Smooth muscle cell (in vitro differentiated cells): ENCODE data around the gene RFT1. TPM values are rescaled to one million over a fixed set of nuclear protein-coding genes. Genes with fewer than 3 reads are reported as not detected.
A peak's percentile ranks its signal among the peaks of the same experiment; 100 is the strongest.

ENCODE experiments used
- DNase-seq: peaks from one replicate; lab custom pipeline; 2025; ENCODE audit not compliant: unreplicated experiment; lab: John Stamatoyannopoulos, UW
- H2AFZ ChIP-seq: fragments of 200-600 bp; sonication (generic); 2 replicates; pipeline ENCODE4 v1.6.0; 2016; ENCODE audit warnings: antibody characterized with exemption, low read depth, mild to moderate bottlenecking
- H3F3A ChIP-seq: fragments of 200-600 bp; sonication (generic); 2 replicates; pipeline ENCODE4 v1.6.0; 2017; ENCODE audit warnings: antibody characterized with exemption, low read depth
- H3K27ac ChIP-seq: fragments of 200-600 bp; sonication (generic); 2 replicates; pipeline ENCODE4 v1.5.1; 2016; ENCODE audit warnings: low read depth, mild to moderate bottlenecking
- H3K27me3 ChIP-seq: fragments of 200-600 bp; sonication (generic); 2 replicates; pipeline ENCODE4 v1.6.1; 2016; ENCODE audit warnings: low read depth, mild to moderate bottlenecking
- H3K36me3 ChIP-seq: fragments of 200-600 bp; sonication (generic); 2 replicates; pipeline ENCODE4 v1.5.1; 2016; ENCODE audit warnings: low read depth
- H3K4me1 ChIP-seq: fragments of 200-600 bp; sonication (generic); 2 replicates; pipeline ENCODE4 v1.5.1; 2016; ENCODE audit warnings: low read depth
- H3K4me2 ChIP-seq: fragments of 200-600 bp; sonication (generic); 2 replicates; pipeline ENCODE4 v1.6.0; 2016; ENCODE audit warnings: mild to moderate bottlenecking
- H3K4me3 ChIP-seq: fragments of 200-600 bp; sonication (generic); 2 replicates; pipeline ENCODE4 v1.5.1; 2016; ENCODE audit warnings: mild to moderate bottlenecking
- H3K79me2 ChIP-seq: fragments of 200-600 bp; sonication (generic); 2 replicates; pipeline ENCODE4 v1.6.0; 2016; ENCODE audit warnings: low read depth, mild to moderate bottlenecking
- H3K9ac ChIP-seq: fragments of 200-600 bp; sonication (generic); 2 replicates; pipeline ENCODE4 v1.6.0; 2016; ENCODE audit warnings: low read depth
- H3K9me3 ChIP-seq: fragments of 200-600 bp; sonication (generic); replicated peaks from 2 replicates; pipeline ENCODE4 v1.5.1; 2016; ENCODE audit warnings: low read depth
- H4K20me1 ChIP-seq: fragments of 200-600 bp; sonication (generic); 2 replicates; pipeline ENCODE4 v1.6.0; 2016; ENCODE audit warnings: low read depth
- CTCF ChIP-seq: fragments of 200-600 bp; sonication (generic); IDR thresholded peaks from 2 replicates; pipeline ENCODE4 v1.5.1; 2017; ENCODE audit warnings: borderline replicate concordance, mild to moderate bottlenecking, antibody characterized with exemption; ENCODE audit not compliant: insufficient read depth, poor library complexity, severe bottlenecking
- WGBS: methylation state at CpG from one replicate; pipeline ENCODE4 v1.1.7; 2016; ENCODE audit warnings: low lambda C conversion rate; 5-methylcytosine and 5-hydroxymethylcytosine counted together
- polyA plus RNA-seq: library from polyadenylated mRNA; unstranded; fragments of >200 nt; fragmentation: Nextera tagmentation; extraction: Ambion mirVana; gene quantifications from 2 replicates; pipeline ENCODE4 v1.2.1, GENCODE V29; 2016
- total RNA-seq: library from RNA; depleted of rRNA; stranded (reverse); fragments of >200 nt; gene quantifications from 2 replicates; pipeline ENCODE4 v1.2.3, GENCODE V29; 2014

The RFT1 gene
- total and polyA plus RNA-seq, 2 experiments from 2014 or later: 13.3 to 25.7 TPM

DNA sequence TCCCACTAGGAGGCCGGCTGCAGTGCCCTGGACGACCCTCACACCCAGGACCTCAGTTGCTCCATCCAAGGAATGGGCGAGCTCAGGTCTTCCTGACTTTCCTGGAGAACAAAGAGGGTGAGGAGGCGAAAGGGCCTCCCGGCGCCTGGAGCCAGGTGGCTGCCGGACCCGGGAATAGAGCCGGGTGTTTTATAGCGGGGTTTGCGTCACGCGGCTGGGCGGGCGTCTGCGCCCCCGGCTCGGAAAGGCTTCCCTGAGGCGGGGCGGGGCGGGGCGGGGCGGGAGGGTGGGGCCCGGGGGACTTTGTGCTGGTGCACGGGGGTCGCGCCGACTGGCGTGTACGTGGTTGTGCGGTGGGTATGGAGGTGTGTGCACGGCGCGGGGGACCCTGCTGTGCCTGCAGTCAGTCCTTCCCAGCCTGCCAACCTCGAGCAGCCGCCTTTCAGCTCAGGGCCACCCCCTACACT is 26.2 kb upstream of the RFT1 start:
- H3F3A ChIP-seq: no peaks in the 10 kb centered on the region
- WGBS: 38% methylated on average over 19 of the region's 36 CpGs
- no peak for DNase-seq
- no peaks in the 10 kb centered on the region for H3K79me2 ChIP-seq
- peaks cover 8% of the 10 kb centered on the region for H3K27me3 ChIP-seq
- H2AFZ ChIP-seq: no peak overlapping the region
- TF ChIP-seq CTCF: no peak
- no peaks in the 10 kb centered on the region for H3K4me1 ChIP-seq
- H3K9me3 ChIP-seq: no peaks in the 10 kb centered on the region
- no peak overlapping the region for H3K9ac ChIP-seq
- no peak overlapping the region for H3K4me3 ChIP-seq
- no peaks in the 10 kb centered on the region for H3K36me3 ChIP-seq
- H4K20me1 ChIP-seq: no peaks in the 10 kb centered on the region
- H3K27ac ChIP-seq: no peak overlapping the region
- H3K4me2 ChIP-seq: no peak overlapping the region

GRCh38 chr3:53155760-53156159 is 25.5 kb upstream of the RFT1 start:
- no peak overlapping the region for H3K4me3 ChIP-seq
- WGBS: 87% methylated on average over 4 of the region's 6 CpGs
- H3K4me2 ChIP-seq: no peak overlapping the region
- H4K20me1 ChIP-seq: no peaks in the 10 kb centered on the region
- H3F3A ChIP-seq: no peaks in the 10 kb centered on the region
- H3K9me3 ChIP-seq: no peaks in the 10 kb centered on the region
- peaks cover 8% of the 10 kb centered on the region for H3K27me3 ChIP-seq
- no peak overlapping the region for H3K9ac ChIP-seq
- no peak overlapping the region for H3K27ac ChIP-seq
- DNase-seq: no peak
- H2AFZ ChIP-seq: no peak overlapping the region
- no peak for TF ChIP-seq CTCF
- no peaks in the 10 kb centered on the region for H3K36me3 ChIP-seq
- no peaks in the 10 kb centered on the region for H3K79me2 ChIP-seq
- no peaks in the 10 kb centered on the region for H3K4me1 ChIP-seq

- no peak for DNase-seq
- H3K4me2 ChIP-seq: no peak overlapping the region
- TF ChIP-seq CTCF: no peak
- no peaks in the 10 kb centered on the region for H3K36me3 ChIP-seq
- no peak overlapping the region for H3K4me3 ChIP-seq
- H3K27me3 ChIP-seq: peaks cover 8% of the 10 kb centered on the region
- WGBS: 90% methylated on average over 4 of the region's 4 CpGs
- H3K4me1 ChIP-seq: no peaks in the 10 kb centered on the region
- H3F3A ChIP-seq: no peaks in the 10 kb centered on the region
- H4K20me1 ChIP-seq: no peaks in the 10 kb centered on the region
- H2AFZ ChIP-seq: no peak overlapping the region
- H3K79me2 ChIP-seq: no peaks in the 10 kb centered on the region
- no peaks in the 10 kb centered on the region for H3K9me3 ChIP-seq
- H3K9ac ChIP-seq: no peak overlapping the region
- H3K27ac ChIP-seq: no peak overlapping the region
Measured at GRCh38 chr3:53154881-53155285, 24.6 kb upstream of the RFT1 start.

DNA sequence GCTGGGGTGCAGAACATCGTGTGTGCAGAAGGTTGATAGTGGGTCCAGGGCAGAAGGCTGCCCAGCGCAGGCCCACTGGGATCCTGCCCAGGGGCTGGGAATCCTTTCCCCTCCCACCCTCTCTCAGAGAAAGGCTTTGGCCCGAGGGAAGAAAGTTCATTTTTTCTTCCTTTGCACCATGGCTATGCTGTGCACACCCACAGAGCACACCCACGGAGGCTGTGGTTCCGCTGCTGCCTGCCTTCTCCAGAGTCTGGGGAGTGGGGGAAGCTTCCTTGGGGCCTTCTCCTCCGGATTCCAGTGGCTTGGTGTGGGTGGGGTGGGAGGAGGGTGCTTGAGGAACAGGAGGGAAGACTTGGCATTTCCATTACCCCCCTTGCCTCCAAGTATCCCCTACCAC is 23.7 kb upstream of the RFT1 start:
- Histone ChIP-seq H3K9me3 (no peaks in the 10 kb centered on the region), H3K4me2 (peak overlapping the region; percentile 36), H2AFZ (no peak overlapping the region), H3K27me3 (peaks cover 8% of the 10 kb centered on the region), H3K27ac (no peak overlapping the region), H3K4me3 (no peak overlapping the region), H3K4me1 (no peaks in the 10 kb centered on the region), H3F3A (no peaks in the 10 kb centered on the region), H3K79me2 (no peaks in the 10 kb centered on the region), H3K36me3 (no peaks in the 10 kb centered on the region), H3K9ac (no peak overlapping the region), H4K20me1 (no peaks in the 10 kb centered on the region)
- DNase-seq: no peak
- TF ChIP-seq CTCF: no peak
- WGBS: 57% methylated on average over 6 of the region's 6 CpGs
